Mammary epithelial cell (primary cell): Measurements from ENCODE around the gene TICAM2.

ENCODE experiments used
- EZH2 ChIP-seq: IDR thresholded peaks from 2 replicates; pipeline ENCODE4 v1.6.1; 2012; ENCODE audit warnings: low read length, inconsistent platforms, borderline replicate concordance
- TF ChIP-seq, protein P1 (sequence below), 2 donors: IDR thresholded peaks in 1 of 2; conservative IDR thresholded peaks in 1 of 2; 2 replicates each; pipeline ENCODE4 v1.5.1; 2011 to 2012; ENCODE audit warnings: inconsistent platforms in 2 of 2, low read length in 2 of 2, mild to moderate bottlenecking in 2 of 2, control low read depth in 1 of 2, low read depth in 1 of 2; ENCODE audit not compliant: insufficient read depth in 1 of 2; ENCODE audit errors: extremely low read depth in 1 of 2

DNA sequence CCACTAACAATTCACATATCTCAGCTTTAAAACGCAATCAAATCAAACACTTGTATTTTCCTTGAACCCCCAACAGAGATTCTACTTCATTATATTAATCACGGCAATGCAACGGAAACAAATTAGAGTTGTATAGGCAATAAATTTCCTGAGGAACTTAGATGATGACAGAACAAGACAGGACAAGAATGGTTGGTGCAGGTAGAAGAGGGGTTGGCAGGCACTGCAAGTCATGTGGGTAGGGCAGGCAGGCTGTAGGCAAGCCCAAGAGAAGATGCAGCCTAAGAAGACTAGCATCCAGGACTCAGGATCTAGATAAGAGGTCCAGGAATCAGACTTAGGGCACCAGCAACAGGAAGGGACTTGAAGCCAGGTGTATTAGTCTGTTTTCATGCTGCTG, 41.1 kb downstream of the TICAM2 start:
- TF ChIP-seq, protein P1, sequence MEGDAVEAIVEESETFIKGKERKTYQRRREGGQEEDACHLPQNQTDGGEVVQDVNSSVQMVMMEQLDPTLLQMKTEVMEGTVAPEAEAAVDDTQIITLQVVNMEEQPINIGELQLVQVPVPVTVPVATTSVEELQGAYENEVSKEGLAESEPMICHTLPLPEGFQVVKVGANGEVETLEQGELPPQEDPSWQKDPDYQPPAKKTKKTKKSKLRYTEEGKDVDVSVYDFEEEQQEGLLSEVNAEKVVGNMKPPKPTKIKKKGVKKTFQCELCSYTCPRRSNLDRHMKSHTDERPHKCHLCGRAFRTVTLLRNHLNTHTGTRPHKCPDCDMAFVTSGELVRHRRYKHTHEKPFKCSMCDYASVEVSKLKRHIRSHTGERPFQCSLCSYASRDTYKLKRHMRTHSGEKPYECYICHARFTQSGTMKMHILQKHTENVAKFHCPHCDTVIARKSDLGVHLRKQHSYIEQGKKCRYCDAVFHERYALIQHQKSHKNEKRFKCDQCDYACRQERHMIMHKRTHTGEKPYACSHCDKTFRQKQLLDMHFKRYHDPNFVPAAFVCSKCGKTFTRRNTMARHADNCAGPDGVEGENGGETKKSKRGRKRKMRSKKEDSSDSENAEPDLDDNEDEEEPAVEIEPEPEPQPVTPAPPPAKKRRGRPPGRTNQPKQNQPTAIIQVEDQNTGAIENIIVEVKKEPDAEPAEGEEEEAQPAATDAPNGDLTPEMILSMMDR (conservative IDR thresholded peaks at IDR 0.05 in 1 of 2, IDR thresholded peaks at IDR 0.05 in 1 of 2; ENCODE audit: extremely low read depth in 1 of 2, insufficient read depth in 1 of 2, low read depth in 1 of 2, low read length in 2 of 2): no peak
- no peak for TF ChIP-seq EZH2
